GM12878 (cell line): ENCODE data around the gene DNAI2.

Experiments used
- BCLAF1 ChIP-seq: fragments of 450-650 bp; IDR thresholded peaks from 2 replicates; pipeline ENCODE4 v1.6.1; 2017; ENCODE audit warnings: antibody characterized with exemption, mild to moderate bottlenecking, moderate library complexity
- CEBPB ChIP-seq, 2 experiments: fragments of 150-350 bp in 1 of 2; IDR thresholded peaks; 2 replicates each; pipeline ENCODE4 v1.6.1; 2012 to 2014; ENCODE audit warnings: low read depth in 2 of 2, low read length in 2 of 2, borderline replicate concordance in 1 of 2, inconsistent platforms in 1 of 2
- CREB1 ChIP-seq: IDR thresholded peaks from 2 replicates; pipeline ENCODE4 v1.6.1; 2012; ENCODE audit warnings: low read depth, mild to moderate bottlenecking, inconsistent platforms
- CTCF ChIP-seq, 3 experiments: IDR thresholded peaks in 2 of 3; conservative IDR thresholded peaks in 1 of 3; 2 replicates each; pipeline ENCODE4 v1.5.1; 2011; ENCODE audit warnings: low read depth in 3 of 3, low read length in 3 of 3, mild to moderate bottlenecking in 3 of 3, control low read depth in 2 of 3, moderate library complexity in 2 of 3, inconsistent platforms in 1 of 3, mixed read lengths in 1 of 3; ENCODE audit not compliant: control insufficient read depth in 2 of 3, insufficient read depth in 1 of 3; ENCODE audit errors: extremely low read depth in 1 of 3
- IRF4 ChIP-seq: IDR thresholded peaks from 2 replicates; pipeline ENCODE4 v1.6.1; 2011; ENCODE audit warnings: low read depth, low read length
- KDM1A ChIP-seq: fragments of 200-600 bp; sonication (generic); IDR thresholded peaks from 2 replicates; pipeline ENCODE4 v1.6.1; 2016; ENCODE audit warnings: borderline replicate concordance
- RFX5 ChIP-seq: IDR thresholded peaks from 2 replicates; pipeline ENCODE4 v1.6.1; 2011; ENCODE audit warnings: low read depth, low read length, improper control_type of control experiment

GRCh38 chr17:74309902-74310301 is 35.9 kb downstream of the DNAI2 start:
- no peak for TF ChIP-seq RFX5
- TF ChIP-seq IRF4: no peak
- TF ChIP-seq KDM1A: no peak
- TF ChIP-seq BCLAF1: no peak
- no peak for TF ChIP-seq CEBPB (IDR thresholded peaks at IDR 0.05; ENCODE audit: borderline replicate concordance in 1 of 2, low read depth in 2 of 2, low read length in 2 of 2)
- TF ChIP-seq CTCF (IDR thresholded peaks at IDR 0.05 in 2 of 3, conservative IDR thresholded peaks at IDR 0.05 in 1 of 3; ENCODE audit: control insufficient read depth in 2 of 3, extremely low read depth in 1 of 3, insufficient read depth in 1 of 3, low read depth in 3 of 3, low read length in 3 of 3): no peak
- TF ChIP-seq CREB1: no peak
